ENCODE measurements around the gene SERTAD2. TPM values are rescaled to one million over a fixed set of nuclear protein-coding genes. Genes with fewer than 3 reads are reported as not detected.
A peak's percentile ranks its signal among the peaks of the same experiment; 100 is the strongest.

SERTAD2 gene, protein sequence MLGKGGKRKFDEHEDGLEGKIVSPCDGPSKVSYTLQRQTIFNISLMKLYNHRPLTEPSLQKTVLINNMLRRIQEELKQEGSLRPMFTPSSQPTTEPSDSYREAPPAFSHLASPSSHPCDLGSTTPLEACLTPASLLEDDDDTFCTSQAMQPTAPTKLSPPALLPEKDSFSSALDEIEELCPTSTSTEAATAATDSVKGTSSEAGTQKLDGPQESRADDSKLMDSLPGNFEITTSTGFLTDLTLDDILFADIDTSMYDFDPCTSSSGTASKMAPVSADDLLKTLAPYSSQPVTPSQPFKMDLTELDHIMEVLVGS
- total RNA-seq: 27.3 and 28.5 TPM in 2 replicates

DNA sequence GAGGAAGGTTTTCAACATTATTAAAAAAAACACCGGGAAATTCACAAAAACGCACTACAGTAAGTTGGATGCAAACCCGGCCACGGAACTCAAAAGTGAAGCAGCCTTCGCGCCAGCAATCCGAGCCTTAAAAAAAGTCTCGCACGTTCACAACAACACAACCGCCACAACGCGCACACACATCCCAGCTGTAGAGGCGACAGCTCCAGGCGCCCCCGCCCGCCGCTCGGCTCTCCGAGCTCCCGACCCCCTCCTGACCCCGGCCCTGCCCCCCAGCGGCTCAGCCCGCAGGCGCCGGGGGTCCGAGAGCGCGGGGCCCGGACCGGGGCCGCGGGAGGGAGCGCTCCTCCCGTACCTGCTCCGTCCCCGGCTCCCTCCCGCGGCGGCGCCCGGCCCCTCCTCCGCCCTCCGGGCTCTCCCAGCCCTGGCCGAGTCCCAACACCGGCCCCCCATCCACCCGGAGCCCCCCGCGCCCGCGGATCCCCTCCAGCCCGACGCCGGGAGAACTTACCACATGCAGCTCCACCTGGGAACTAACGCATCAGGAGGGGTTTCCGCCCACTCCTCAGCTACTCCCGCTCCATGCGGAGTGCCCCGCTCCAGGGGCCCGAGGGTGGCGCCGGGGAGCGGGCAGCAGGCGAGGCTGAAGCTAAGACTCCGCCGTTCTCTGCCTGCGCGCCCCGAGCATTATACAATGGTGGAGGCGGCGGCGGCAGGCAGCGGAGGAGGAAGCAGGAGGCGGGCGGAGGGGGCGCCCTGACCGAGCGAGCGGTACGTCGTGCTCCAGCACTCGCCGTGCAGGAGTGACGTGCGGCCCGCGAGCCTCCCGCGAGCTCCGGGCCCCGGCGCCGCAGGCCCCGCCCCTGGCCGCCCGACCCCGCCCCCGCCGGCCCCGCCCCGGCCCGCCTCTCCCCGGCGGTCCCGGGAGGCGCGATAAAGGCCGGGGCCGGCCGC lies at the start of gene SERTAD2:
Gene SERTAD2, minus strand, starts transcription at position 805 of the 954 bp plus-strand sequence. CDS start 17,042 bp downstream, outside the sequence.
- no peaks in the 10 kb centered on the region for H3K9me3 Mint-ChIP-seq
- intact Hi-C loops (cut with micrococcal nuclease): loop anchor here (2.0 to 10.0 kb wide), 7 partner anchors 13 to 809 kb away; partner anchors contain the start of genes AFTPH, CEP68 and UGP2
- peak; percentile 83 for DNase-seq (ENCODE audit: low spot score)
- H3K4me3 Mint-ChIP-seq: peak within 1 kb of the TSS; percentile 90
- H3K27ac Mint-ChIP-seq: peak within 1 kb of the TSS; percentile 90
- H3K4me1 Mint-ChIP-seq (ENCODE audit: low read depth): peaks cover 71% of the 10 kb centered on the region
- peaks cover 5% of the 10 kb centered on the region for H3K36me3 Mint-ChIP-seq (ENCODE audit: low read depth)
- no peaks in the 10 kb centered on the region for H3K27me3 Mint-ChIP-seq (ENCODE audit: insufficient read depth)

DNA sequence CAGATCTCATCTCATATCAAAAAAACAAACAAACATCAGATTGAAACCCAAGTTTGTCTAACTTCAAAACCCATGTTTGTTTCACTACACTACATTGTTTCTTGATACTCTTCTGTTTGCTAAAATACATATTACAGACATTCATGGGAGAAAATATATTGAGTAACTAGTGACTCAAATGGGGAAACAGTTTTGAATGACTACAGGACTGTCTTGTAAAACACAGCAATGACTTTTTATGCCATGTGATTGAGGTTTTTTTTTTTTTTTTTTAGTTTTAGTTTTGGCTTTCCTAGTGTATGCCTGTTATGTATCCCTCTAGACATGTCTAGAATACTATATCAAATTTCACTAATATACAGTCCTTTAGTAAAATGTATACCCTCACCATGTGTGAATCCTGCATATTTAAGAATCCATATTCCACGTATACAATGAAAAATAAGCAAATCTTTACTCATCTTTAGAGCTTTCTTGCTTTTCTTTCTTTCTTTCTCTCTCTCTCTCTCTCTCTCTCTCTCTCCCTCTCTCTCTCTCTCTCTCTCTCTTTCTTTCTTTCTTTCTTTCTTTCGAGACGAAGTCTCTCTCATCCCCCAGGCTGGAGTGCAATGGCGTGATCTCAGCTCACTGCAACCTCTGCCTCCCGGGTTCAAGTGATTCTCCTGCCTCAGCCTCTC lies 46.6 kb upstream of the SERTAD2 start:
- Mint-ChIP-seq H3K27me3 (ENCODE audit: insufficient read depth) (no peaks in the 10 kb centered on the region), H3K27ac (peak overlapping the region; percentile 90), H3K4me3 (peak overlapping the region; percentile 30), H3K9me3 (peaks cover 4% of the 10 kb centered on the region), H3K36me3 (ENCODE audit: low read depth) (peaks cover 12% of the 10 kb centered on the region), H3K4me1 (ENCODE audit: low read depth) (peaks cover 66% of the 10 kb centered on the region)
- intact Hi-C loops (cut with micrococcal nuclease): loop anchor here (1.0 kb wide), 6 partner anchors 27 to 165 kb away; no protein-coding TSS in a partner anchor
- no peak for DNase-seq (ENCODE audit: low spot score)

DNA sequence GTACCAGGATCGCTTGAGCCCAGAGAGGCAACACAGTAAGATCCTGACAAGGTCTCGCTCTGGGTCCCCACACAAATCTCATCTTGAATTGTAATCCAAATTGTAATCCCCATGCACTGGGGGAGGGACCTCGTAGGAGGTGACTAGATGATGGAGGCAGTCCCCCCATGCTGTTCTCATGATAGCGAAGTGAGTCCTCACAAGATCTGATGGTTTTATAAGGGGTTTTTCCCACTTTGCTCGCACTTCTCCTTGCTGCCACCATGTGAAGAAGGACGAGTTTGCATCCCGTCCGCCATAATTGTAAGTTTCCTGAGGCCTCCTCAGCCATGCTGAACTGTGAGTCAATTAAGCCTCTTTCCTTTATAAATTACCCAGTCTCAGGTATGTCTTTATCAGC lies 46.0 kb upstream of the SERTAD2 start:
- Mint-ChIP-seq H3K27me3 (ENCODE audit: insufficient read depth) (no peaks in the 10 kb centered on the region), H3K9me3 (peaks cover 4% of the 10 kb centered on the region), H3K4me1 (ENCODE audit: low read depth) (peaks cover 63% of the 10 kb centered on the region), H3K36me3 (ENCODE audit: low read depth) (peaks cover 11% of the 10 kb centered on the region), H3K27ac (peak overlapping the region; percentile 90), H3K4me3 (peak overlapping the region; percentile 25)
- intact Hi-C loops (cut with micrococcal nuclease): loop anchor here (1.0 to 5.0 kb wide), 8 partner anchors 28 to 487 kb away; no protein-coding TSS in a partner anchor
- no peak for DNase-seq (ENCODE audit: low spot score)

DNA sequence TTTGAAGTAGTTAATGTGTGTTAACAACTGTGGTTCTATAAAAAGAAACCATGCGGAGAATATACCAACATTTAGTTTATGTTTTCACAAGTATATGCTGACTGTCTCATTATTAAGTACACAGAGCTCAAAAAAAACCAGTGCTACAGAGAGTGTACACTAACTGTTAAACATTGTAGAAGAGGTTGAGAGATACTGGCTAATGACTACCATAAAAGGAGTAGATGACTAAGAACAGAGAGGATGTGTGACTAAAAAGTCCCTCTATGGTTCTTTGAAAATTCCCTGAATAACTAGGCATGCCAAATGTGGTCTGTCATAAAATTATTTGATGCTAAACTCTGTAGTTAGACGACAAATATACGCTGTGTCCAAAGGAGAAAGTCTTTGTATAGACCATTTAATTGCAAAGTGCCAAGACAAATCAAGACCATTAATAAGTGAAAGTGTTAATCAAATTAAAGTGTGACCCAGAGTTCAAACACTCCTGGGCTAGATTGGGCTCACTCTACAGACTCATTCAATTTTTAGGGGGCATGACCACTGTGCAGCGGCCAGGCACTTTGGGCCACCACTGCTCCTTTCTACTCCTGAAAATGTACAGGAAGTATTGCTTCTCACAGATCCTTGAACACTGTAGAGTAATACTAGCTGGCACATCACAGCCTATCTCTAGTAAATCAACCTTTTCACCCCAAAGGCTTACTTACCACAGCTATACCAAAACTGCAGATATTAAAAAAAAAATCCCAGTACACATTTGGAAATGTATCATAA lies 45.1 kb upstream of the SERTAD2 start:
- intact Hi-C loops (cut with micrococcal nuclease): loop anchor here (1.0 to 5.0 kb wide), 7 partner anchors 13 to 486 kb away; no protein-coding TSS in a partner anchor
- Mint-ChIP-seq H3K27me3 (ENCODE audit: insufficient read depth) (no peaks in the 10 kb centered on the region), H3K4me3 (peak overlapping the region; percentile 53), H3K36me3 (ENCODE audit: low read depth) (peaks cover 11% of the 10 kb centered on the region), H3K4me1 (ENCODE audit: low read depth) (peaks cover 60% of the 10 kb centered on the region), H3K27ac (peak overlapping the region; percentile 90), H3K9me3 (peaks cover 4% of the 10 kb centered on the region)
- no peak for DNase-seq (ENCODE audit: low spot score)

DNA sequence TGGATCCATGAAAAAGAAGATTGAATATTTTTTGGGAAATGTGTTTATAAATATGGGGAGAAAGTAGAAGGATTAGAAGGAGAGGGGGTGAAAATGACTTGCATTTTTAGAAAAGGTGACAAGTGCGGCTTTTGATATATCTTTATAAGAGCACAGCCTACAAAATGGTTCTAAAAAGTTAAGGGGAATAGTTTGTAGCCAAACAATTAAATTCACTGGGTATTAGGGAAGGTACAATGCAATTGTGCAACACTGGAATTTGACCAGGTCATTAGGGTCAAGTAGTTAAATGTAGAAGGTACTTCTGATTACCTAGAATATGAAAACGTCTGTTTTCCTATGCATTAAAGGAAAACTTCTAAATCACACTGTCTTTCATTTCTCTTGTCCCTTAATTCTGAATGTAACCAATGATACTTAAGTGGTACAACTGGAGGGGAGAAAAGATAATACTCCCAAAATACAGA lies 44.5 kb upstream of the SERTAD2 start:
- intact Hi-C loops (cut with micrococcal nuclease): loop anchor here (1.0 to 5.0 kb wide), 7 partner anchors 12 to 485 kb away; no protein-coding TSS in a partner anchor
- peak overlapping the region; percentile 53 for H3K4me3 Mint-ChIP-seq

DNA sequence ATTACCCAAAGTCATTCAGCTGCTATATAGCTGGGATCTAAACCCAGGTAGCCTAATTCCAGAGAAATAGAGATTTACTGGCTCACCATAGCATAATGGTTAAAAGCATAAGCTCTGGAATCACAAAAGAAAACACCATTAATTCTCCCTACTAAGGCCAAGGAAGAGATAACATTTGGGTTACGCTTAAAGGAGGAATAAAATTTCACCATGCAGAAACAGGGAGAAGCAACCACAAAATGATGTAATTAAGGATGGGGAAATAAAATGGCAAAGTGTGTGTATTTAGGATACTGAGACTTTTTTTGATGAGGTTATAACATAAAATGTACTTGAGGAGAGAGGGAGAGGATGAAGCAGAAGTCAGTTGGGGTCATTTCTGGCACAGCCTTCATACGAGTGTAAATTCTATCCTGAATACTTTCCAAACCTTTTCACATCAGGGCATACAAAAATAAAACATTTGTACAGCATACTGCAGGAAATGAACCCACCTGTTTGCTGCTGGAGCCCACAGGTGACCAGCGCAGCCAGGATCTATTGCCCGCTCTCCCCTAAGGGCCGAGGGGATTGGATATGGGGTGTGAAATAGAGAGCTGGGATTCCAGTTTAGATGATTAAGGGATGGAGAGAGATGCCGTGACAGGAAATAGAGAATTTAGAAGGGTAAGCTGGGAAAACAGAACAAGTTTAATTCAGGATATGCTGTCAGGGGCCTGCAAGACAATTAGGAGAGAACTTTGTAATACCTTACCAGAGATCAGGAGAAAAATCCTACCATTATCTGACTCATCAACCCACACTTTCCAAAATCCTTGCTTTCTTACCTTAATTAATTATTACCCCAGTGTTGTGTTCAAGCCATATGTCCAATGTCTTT lies 43.8 kb upstream of the SERTAD2 start:
- Mint-ChIP-seq H3K9me3 (peaks cover 7% of the 10 kb centered on the region), H3K27ac (peak overlapping the region; percentile 84), H3K4me3 (peak overlapping the region; percentile 40), H3K4me1 (ENCODE audit: low read depth) (peaks cover 61% of the 10 kb centered on the region), H3K36me3 (ENCODE audit: low read depth) (peaks cover 14% of the 10 kb centered on the region), H3K27me3 (ENCODE audit: insufficient read depth) (no peaks in the 10 kb centered on the region)
- DNase-seq (ENCODE audit: low spot score): no peak
- intact Hi-C loops (cut with micrococcal nuclease): loop anchor here (1.0 to 5.0 kb wide), 7 partner anchors 11 to 485 kb away; no protein-coding TSS in a partner anchor

More for the DNA sequence above, 44.5 kb upstream of the SERTAD2 start:
- Mint-ChIP-seq H3K36me3 (ENCODE audit: low read depth) (peaks cover 13% of the 10 kb centered on the region), H3K4me1 (ENCODE audit: low read depth) (peaks cover 60% of the 10 kb centered on the region), H3K27ac (peak overlapping the region; percentile 90), H3K27me3 (ENCODE audit: insufficient read depth) (no peaks in the 10 kb centered on the region), H3K9me3 (peaks cover 7% of the 10 kb centered on the region)
- DNase-seq (ENCODE audit: low spot score): no peak

DNA sequence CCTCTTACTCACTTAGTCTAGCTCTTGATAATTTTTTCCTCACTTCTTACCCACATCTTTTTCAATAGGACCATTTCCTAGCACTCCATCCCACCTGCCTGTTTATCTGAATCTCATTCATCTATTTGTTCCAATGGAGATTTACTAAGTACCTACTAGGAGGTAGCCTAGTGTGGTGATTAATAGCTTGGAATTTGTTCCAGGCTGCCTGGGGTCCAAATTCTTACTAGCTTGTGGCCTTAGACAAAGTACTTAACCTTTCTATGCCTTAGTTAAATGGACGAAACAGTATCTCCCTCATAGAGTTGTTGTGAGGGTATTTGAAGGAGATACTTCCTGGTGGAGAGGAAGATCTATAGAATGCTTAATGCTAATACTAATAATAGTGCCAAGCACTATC lies 42.9 kb upstream of the SERTAD2 start:
- Mint-ChIP-seq H3K9me3 (peaks cover 11% of the 10 kb centered on the region), H3K27ac (peak overlapping the region; percentile 46), H3K27me3 (ENCODE audit: insufficient read depth) (no peaks in the 10 kb centered on the region), H3K4me3 (no peak overlapping the region), H3K36me3 (ENCODE audit: low read depth) (peaks cover 18% of the 10 kb centered on the region), H3K4me1 (ENCODE audit: low read depth) (peaks cover 64% of the 10 kb centered on the region)
- intact Hi-C loops (cut with micrococcal nuclease): loop anchor here (5.0 kb wide), 1 partner anchor 369 kb away; no protein-coding TSS in a partner anchor
- DNase-seq (ENCODE audit: low spot score): no peak

DNA sequence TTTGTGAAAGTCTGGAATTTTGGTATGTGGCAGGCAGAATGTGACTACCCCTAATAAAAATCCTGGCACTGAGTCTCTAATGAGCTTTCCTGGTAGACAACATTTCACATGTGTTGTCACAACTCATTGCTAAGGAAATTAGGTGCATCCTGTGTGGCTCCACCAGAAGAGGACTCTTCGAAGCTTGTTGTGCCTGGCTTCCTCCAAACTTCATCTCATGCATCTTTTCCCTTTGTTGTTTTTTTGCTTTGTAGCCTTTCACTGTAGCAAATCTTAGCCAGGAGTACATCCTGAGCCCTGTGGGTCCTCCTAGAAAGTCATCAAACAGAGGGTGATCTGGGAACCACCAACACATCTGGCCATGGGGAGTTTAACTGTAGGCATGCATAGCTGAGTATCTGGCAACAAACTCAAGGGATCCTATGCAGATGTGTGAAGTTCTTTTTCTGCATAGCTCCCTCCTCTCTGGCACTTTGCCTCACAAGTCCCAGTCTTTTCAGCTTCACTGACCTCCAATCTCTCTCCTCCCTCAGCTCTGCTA lies 42.1 kb upstream of the SERTAD2 start:
- H3K27me3 Mint-ChIP-seq (ENCODE audit: insufficient read depth): no peaks in the 10 kb centered on the region
- H3K4me3 Mint-ChIP-seq: no peak overlapping the region
- H3K9me3 Mint-ChIP-seq: peaks cover 11% of the 10 kb centered on the region
- peaks cover 18% of the 10 kb centered on the region for H3K36me3 Mint-ChIP-seq (ENCODE audit: low read depth)
- intact Hi-C loops (cut with micrococcal nuclease): loop anchor here (5.0 kb wide), 1 partner anchor 368 kb away; no protein-coding TSS in a partner anchor
- peaks cover 60% of the 10 kb centered on the region for H3K4me1 Mint-ChIP-seq (ENCODE audit: low read depth)
- H3K27ac Mint-ChIP-seq: peak overlapping the region; percentile 18
- DNase-seq (ENCODE audit: low spot score): no peak

DNA sequence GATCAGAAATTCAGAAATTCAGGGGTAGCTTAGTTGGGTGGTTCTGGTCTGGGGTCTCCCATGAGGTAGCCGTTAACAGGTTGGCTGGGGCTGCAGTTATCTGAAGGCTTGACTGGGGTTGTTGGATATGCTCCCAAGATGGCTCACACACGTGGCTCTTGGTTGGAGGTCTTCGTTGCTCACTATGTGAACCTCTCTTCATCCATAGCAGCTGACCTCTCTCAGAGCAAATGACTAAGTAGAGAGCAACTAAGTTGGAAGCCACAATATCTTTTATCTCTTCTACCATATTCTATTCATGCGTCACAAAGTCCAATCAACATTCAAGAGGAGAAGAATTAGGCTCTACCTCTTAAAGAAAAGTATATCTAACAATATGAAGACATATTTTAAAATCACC lies 38.7 kb upstream of the SERTAD2 start:
- intact Hi-C loops (cut with micrococcal nuclease): no loop called here
- H3K27me3 Mint-ChIP-seq (ENCODE audit: insufficient read depth): no peaks in the 10 kb centered on the region
- no peak overlapping the region for H3K4me3 Mint-ChIP-seq
- H3K27ac Mint-ChIP-seq: no peak overlapping the region
- peaks cover 27% of the 10 kb centered on the region for H3K4me1 Mint-ChIP-seq (ENCODE audit: low read depth)
- H3K9me3 Mint-ChIP-seq: peaks cover 7% of the 10 kb centered on the region
- no peak for DNase-seq (ENCODE audit: low spot score)
- H3K36me3 Mint-ChIP-seq (ENCODE audit: low read depth): peaks cover 21% of the 10 kb centered on the region

DNA sequence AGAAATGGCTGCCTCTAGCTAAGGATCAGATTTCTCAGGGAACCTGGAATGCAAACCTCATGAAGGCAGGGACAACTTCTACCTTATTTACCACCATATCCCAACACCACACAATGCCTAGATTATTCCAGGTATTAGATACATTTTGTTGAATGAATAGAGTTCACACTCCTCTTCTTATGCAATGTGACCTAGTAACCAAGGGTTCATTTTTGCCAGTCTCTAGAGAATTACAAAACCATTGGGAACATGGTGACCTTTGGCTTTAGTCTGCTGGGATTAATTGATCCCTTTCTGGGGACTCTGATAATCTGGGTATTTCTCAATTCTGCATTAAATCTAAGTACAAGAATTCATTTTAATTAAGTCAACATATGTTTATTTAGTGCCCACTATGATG lies 35.2 kb upstream of the SERTAD2 start:
- peaks cover 7% of the 10 kb centered on the region for H3K9me3 Mint-ChIP-seq
- no peaks in the 10 kb centered on the region for H3K27me3 Mint-ChIP-seq (ENCODE audit: insufficient read depth)
- H3K36me3 Mint-ChIP-seq (ENCODE audit: low read depth): peaks cover 26% of the 10 kb centered on the region
- DNase-seq (ENCODE audit: low spot score): no peak
- peaks cover 18% of the 10 kb centered on the region for H3K4me1 Mint-ChIP-seq (ENCODE audit: low read depth)
- H3K4me3 Mint-ChIP-seq: no peak overlapping the region
- intact Hi-C loops (cut with micrococcal nuclease): no loop called here
- H3K27ac Mint-ChIP-seq: no peak overlapping the region
